GM18868 (cell line): Measurements from ENCODE around the gene RAB11A.

ENCODE experiments used
- ATAC-seq: cut with Tn5 transposase; IDR thresholded peaks from one replicate; pipeline ENCODE4 v1.9.1; 2021; ENCODE audit warnings: mild to moderate bottlenecking, moderate library complexity; ENCODE audit not compliant: unreplicated experiment

RAB11A gene

DNA sequence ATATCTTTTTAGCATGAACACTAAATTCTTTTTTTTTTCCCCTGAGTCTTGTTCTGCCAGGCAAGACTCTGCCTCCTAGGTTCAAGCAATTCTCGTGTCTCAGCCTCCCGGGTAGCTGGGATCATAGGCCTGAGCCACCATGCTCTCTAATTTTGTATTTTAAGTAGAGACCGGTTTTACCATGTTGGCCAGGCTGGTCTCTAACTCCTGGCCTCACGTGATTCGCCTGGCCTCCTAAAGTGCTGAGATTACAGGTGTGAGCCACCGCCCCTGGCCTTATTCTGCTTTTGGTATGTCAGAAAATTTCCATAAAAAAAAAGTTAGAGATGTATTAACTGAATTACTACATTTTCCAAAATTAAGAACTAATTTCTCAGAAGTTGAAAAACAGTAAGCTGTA lies 14.3 kb downstream of the RAB11A start:
- ATAC-seq: no peak

DNA sequence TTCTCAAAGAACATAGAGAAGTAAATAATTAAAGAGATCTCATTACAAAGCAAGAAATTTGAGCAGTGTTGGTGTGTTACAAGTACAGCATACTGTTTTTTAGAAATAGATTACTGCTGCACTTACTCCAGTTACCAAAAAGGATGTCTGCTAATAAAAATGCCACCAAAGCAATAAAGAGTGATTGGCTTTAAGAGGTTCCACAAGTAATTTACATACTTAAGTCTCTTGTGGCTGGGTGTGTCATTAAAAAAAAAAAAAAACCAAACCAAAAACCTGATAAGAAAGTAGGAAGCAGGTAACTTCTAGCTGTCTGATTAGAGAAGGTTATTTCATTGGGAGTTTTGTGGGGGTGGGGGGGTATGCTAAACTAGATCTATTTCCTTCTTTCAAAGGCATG lies 15.2 kb downstream of the RAB11A start:
- no peak for ATAC-seq

DNA sequence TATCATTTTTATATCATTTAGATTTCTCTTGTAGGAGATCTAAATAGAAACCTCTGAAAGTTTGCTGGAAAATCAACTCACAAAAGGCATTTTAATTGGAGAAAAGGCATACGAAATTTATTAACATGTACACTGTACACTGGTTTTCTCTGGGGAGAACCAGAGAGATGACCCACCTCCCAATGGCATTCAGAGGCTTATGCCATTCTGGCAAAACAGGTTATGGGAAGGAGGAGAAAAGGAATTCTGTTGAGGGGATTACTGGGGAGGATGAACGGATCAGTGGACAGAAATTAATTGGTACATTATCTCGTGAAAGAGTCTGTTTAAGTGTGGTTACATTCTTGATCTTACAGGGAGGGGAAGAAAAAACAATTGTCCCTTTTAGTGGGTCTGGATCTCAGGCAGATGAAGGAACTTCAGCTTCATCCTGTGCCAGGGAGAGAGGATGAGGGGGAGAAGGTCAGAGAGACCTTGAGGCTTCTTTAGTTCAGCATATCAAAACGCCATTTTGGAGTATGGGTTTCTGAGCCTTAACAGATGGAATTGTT lies 16.5 kb downstream of the RAB11A start:
- ATAC-seq: no peak

DNA sequence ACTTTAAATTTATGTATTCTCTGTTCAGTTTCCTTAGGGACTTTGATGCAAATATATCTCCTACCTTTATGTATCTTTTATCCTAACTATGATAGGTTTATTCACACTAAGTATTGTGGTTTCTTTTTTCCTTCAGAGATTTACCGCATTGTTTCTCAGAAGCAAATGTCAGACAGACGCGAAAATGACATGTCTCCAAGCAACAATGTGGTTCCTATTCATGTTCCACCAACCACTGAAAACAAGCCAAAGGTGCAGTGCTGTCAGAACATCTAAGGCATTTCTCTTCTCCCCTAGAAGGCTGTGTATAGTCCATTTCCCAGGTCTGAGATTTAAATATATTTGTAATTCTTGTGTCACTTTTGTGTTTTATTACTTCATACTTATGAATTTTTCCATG lies 18.3 kb downstream of the RAB11A start:
- ATAC-seq: no peak

DNA sequence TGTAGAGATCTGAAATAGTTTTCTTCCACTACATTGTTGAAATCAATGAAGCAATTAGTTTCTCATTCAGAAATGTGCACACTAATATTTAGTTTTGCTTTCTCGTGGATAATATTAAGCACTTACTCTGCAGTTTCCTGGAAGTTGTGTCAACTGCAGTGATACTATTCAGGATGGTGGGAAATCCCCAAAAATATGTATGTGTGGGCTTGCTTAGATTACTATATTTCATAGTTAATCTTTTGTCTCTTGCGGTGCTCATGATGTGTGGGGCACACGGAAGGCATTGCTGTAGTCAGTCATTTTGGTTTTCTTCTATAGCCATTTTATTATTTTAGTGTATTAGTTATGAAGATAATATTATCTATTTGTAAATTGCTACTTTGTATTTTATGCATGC lies 19.7 kb downstream of the RAB11A start:
- ATAC-seq: no peak

DNA sequence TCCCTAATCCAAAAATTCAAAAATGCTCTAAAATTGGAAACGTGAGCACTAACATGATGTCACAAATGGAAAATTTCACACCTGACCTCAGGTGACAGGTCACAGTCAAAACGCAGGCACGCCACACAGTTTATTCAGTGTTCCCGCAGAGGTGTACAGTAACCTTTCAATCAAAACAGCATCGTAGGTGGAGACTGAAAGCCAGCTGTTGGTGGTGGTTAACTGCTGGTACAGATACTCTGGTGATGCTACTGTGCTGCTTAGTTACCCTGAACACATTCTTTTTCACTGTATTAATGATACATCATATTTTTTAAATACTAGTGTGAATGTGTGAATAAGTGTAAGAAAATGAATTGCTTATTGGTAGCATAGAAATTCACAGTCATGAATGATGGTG lies 23.8 kb downstream of the RAB11A start:
- no peak for ATAC-seq

- no peak for ATAC-seq
Measured at GRCh38 chr15:65896236-65896635, 26.9 kb downstream of the RAB11A start.

DNA sequence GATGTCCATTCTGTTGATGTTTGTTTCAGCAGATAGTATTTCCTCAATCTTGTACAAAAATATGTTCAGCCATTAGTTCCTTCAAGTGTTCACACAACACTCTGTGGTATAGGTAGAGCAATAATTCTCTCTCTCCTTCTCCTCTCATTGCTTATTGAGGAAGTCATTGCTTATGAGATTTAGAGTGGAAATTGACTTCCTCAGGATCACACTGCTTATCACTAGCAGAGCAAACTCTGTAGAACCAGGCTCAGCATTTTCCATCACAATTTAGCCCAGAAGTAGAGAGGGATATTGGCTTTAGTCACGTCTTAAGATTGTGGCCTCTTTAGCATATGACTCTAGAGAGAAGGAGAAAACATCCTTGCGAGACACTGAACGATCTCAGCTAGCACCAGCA lies 31.2 kb downstream of the RAB11A start:
- ATAC-seq: no peak

- ATAC-seq: no peak
Measured at GRCh38 chr15:65901336-65901735, 32.0 kb downstream of the RAB11A start.

GRCh38 chr15:65901836-65902235 lies 32.5 kb downstream of the RAB11A start:
- no peak for ATAC-seq

DNA sequence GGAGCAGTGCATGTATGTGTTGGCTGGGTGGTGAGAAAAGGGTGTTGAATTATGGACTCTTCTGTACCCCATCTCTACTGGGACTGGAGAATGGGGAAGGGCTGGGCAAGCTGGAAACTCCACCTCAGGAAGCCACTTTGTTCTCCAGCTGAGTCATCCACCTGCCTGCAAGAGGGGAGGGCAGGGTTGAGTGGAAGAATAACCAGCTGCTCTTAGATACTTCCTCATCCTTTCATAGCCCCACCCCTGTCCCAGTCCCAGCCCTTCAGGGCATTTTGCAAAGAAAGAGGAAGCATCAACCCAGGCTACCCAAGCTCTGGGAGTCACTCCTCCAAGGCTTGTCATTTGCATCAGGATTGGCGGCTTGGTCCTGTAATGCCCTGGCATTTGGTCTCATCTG lies 33.1 kb downstream of the RAB11A start:
- ATAC-seq: peak; percentile 67

DNA sequence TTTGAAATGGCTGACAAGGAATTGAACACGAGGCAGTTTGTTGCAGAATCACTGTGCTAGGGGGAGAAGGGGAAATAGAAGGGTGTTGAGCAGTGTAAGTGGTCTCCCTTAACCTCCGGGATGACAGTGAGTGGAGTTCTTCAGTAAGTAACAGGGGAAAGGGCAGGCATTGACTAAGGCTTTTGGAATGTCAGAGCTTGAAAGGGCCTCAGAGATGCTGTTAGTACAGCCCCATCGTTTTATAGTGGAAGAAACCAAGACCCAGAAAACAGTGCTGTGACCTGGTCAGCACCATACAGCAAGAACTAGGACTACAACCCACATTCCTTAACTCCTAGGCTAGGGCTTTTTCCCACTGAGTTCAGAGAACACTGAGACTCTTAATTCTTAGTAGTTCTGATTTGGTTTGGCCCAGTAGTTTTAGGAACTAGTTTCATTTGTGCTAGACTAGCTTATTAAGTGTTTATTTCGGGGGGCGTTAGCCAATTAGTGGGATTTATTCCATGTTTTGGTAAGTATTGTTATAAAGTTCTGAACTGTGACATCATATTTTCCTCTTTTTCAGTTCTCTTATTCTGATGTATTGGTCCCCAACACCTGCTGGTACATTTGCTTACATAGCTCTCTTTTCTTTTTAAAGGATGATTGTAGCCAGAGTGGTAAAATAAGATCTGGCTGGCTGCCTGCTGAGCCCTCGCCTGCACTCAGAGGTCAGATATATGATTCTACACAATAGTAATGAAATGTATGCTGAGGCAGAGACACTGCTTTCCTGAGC lies 34.2 kb downstream of the RAB11A start:
- no peak for ATAC-seq

GRCh38 chr15:65904301-65904700 lies 35.0 kb downstream of the RAB11A start:
- no peak for ATAC-seq

- no peak for ATAC-seq
Measured at GRCh38 chr15:65906396-65906795, 37.1 kb downstream of the RAB11A start.

DNA sequence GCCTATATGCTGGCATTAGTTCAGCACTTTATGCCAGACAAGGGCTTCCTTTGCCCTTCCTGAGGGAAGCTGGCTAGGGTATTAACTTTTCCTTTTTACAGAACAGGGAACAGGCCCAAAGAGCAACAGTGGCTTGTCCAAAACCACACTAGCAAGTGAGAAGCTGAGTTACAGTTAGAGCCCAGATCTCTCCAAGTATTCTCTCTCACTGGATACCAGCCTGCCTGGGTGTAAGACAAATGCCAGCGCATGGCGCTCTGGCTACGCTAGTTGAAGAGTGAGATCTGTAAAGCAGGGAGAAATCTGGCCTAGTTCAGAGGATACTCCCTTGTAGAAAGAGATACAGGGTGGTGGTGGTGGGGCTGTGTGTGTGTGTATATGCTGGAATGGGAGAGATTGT lies 38.4 kb downstream of the RAB11A start:
- ATAC-seq: no peak

GRCh38 chr15:65908876-65909275 lies 39.6 kb downstream of the RAB11A start:
- ATAC-seq: no peak

DNA sequence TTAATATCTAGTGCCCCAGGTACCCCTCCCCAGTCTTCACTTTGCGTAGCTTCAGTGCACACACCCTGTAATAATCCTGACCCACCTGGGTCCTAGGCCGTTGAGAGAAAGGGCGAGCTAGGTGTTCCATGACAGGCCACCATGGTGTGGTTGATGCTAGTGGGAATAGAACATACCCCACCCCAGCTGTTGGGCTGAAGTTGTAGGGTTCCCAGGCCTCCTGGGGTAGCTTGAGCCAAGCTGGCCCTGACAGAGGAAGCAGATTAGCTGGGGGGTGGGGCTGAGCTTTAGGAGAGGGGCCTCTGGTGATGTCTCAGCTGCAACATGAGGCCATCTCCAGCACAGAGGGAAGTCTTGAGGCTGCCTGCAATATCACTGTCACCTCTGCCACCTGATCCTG lies 40.5 kb downstream of the RAB11A start:
- no peak for ATAC-seq

- ATAC-seq: no peak
Measured at GRCh38 chr15:65910341-65910740, 41.0 kb downstream of the RAB11A start.

DNA sequence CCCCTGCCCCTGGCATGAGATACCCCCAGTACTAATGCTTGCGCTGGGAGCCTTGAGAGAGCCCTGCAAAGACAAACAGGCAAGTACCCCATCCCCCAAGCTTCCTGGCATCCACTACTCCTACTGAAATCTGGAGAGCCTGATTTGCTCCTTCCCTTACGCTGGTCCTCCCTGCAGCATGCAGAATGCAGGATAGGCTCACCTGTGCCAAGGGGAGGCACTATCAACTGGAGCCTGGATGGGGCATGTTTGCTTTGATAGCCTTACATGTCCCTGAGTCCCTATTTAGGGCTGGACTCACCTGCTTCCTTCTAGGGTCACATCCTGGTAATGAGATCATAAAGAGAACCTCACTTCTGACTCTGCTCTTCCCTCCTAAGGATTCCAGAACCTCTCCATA lies 42.9 kb downstream of the RAB11A start:
- ATAC-seq: no peak

GRCh38 chr15:65913631-65914199 lies 44.4 kb downstream of the RAB11A start:
- no peak for ATAC-seq

DNA sequence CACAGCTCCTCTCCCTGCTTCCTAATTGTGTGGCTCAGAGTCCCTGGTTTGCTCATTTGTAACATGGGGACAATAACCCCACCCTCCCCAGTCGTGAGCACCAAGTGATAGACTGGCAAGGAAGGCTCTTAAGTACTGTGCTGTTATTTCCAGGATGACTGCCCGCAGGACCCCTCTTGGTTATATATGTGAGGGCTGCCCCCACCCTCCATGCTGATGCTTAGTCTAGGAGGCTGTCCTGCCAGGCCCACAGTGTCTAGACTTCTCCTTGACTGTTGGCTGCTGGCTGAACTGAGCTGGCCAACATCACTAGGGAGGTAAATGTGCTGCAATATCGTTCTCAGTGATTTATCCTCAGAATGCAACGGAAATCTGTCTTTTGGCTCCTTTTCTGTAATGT lies 45.1 kb downstream of the RAB11A start:
- ATAC-seq: no peak
